Measurements from ENCODE around the gene SCRN1.
"Not testable (repeated sequence)": the region's sequence is repeated elsewhere in the genome, so short reads cannot be mapped to it uniquely, and the experiment has no call there.

Gene SCRN1

DNA sequence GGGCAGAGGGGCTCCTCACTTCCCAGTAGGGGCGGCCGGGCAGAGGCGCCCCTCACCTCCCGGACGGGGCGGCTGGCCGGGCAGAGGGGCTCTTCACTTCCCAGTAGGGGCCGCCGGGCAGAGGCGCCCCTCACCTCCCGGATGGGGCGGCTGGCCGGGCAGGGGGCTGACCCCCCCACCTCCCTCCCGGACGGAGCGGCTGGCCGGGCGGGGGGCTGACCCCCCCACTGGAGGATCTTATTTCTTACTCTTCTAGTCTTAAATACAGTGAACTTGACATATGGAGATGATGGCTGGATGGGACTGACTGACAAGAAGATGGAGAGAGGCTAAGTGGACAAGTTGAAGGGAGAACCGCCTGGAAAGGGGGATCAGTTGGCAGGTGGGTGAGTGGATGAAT is 28.0 kb downstream of the SCRN1 start:
- H3K27me3 Mint-ChIP-seq, H3K4me3 Mint-ChIP-seq, H3K4me1 Mint-ChIP-seq, H3K27ac Mint-ChIP-seq, H3K36me3 Mint-ChIP-seq, H3K9me3 Mint-ChIP-seq: not testable (repeated sequence)

DNA sequence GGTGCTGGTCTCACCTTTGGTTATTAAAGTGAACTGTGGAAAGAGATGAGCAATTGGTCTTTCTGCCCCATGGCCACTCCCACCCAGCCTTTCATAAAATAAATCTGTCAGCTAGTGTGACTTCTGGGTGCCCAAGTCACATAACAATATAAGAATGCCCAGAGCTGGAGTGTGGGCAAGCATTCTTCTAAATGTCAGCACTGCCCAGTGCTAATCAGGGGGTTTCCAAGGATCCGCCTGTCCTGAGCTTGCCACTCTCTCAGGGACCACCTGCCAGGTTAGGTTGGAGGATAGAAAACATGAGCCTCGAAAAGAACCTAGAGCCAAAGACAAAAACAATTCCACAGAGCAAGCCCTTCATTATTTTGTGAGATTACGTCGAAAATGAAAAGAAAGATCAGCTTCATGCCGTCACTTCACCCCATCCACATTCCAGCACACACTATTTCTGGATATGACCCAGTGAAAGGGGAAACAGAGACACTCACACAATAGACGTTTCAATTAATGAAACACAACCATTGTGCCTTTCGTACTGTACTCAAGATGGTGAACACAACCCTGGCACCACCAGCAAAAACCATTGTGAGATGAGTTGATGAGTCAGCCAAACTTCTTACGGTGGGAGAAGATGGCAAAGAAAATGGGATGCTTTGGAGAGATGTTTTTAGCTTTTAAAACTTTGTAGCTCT is 30.8 kb downstream of the SCRN1 start:
- Mint-ChIP-seq H3K36me3 (no peaks in the 10 kb centered on the region), H3K4me1 (peaks cover 9% of the 10 kb centered on the region), H3K27me3 (peaks cover 2% of the 10 kb centered on the region), H3K27ac (no peak overlapping the region), H3K4me3 (no peak overlapping the region), H3K9me3 (no peaks in the 10 kb centered on the region)

DNA sequence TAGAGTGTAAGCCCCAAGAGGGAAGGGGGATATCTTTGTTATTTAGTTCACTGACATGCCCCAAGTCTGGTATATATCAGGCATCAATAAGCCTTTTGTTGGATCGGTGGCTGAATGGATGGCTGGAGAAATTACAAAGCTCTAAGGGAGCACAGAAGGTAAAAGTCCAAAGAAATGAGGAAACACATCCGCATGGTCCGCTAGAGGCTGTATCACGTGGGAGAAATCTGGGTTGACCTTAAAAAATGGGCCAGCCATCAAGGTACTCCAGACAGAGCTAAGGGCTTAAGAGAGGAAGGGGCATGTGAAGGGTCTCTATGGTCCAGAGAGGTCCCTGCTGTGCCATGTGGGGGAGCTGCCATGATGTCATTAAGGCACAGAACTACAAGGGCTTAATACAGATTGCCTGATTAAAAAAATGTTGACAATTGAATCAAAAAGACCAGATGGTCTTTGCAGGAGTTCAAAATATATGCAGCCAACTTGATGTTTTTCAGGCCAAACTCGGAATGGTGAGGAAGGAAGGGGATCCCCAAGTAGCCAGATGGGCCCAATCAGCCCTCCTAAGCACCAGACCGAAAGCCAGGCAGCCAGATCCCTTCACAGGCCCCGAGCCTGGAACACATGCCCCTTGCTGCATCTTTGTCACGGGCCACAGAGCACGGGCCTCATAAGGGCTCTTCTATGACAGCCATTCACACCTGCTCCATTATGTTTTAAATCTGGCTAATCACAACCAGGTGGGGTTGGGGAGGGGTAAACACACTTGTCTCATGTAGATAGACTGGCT is 31.9 kb downstream of the SCRN1 start:
- no peaks in the 10 kb centered on the region for H3K9me3 Mint-ChIP-seq
- peaks cover 2% of the 10 kb centered on the region for H3K27me3 Mint-ChIP-seq
- no peaks in the 10 kb centered on the region for H3K36me3 Mint-ChIP-seq
- H3K4me3 Mint-ChIP-seq = no peak overlapping the region
- peaks cover 9% of the 10 kb centered on the region for H3K4me1 Mint-ChIP-seq
- no peak overlapping the region for H3K27ac Mint-ChIP-seq

GRCh38 chr7:29956487-29956836 is 33.1 kb downstream of the SCRN1 start:
- peaks cover 9% of the 10 kb centered on the region for H3K4me1 Mint-ChIP-seq
- H3K4me3 Mint-ChIP-seq = no peak overlapping the region
- H3K27ac Mint-ChIP-seq = no peak overlapping the region

DNA sequence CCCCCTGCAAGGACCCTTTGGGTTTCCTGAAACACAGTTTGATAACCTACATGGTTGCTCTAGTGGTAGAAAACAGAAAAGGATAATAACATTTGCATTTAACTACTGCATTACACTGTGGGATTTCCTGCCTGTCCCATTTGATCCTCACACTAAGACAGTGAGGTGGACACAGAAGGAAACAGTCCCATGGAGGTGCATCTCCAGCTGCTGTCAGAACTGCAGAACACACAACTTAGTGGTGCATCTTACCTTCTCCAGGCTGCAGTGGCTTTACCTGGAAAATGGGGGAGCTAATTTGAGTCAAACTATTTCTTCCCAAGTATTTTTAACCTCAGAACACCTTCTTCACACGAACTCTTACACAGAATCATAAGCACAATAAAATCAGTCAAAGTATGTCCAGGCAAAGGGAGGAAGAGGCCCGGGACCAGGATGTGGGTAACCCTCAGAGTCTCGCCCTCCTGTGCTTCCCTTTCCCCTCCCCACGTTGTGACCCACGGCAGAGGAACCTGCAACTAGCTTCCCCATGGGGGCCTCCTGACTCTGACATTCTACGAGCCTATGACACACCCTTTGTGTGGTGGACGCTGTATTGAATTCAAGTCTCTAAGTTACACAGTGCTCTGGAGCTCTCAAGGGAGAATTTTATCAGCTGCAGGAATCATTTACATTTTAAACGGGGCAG is 33.7 kb downstream of the SCRN1 start:
- H3K4me3 Mint-ChIP-seq = no peak overlapping the region
- no peaks in the 10 kb centered on the region for H3K36me3 Mint-ChIP-seq
- H3K27ac Mint-ChIP-seq = peak overlapping the region; percentile 19
- peaks cover 3% of the 10 kb centered on the region for H3K27me3 Mint-ChIP-seq
- no peaks in the 10 kb centered on the region for H3K9me3 Mint-ChIP-seq
- H3K4me1 Mint-ChIP-seq = peaks cover 9% of the 10 kb centered on the region

More at GRCh38 chr7:29956487-29956836, 33.1 kb downstream of the SCRN1 start:
- Mint-ChIP-seq H3K9me3 (no peaks in the 10 kb centered on the region), H3K36me3 (no peaks in the 10 kb centered on the region), H3K27me3 (peaks cover 2% of the 10 kb centered on the region)

GRCh38 chr7:29955075-29955792 is 34.4 kb downstream of the SCRN1 start:
- Mint-ChIP-seq H3K27ac (no peak overlapping the region), H3K36me3 (no peaks in the 10 kb centered on the region), H3K27me3 (peaks cover 3% of the 10 kb centered on the region), H3K4me1 (peaks cover 9% of the 10 kb centered on the region), H3K9me3 (no peaks in the 10 kb centered on the region), H3K4me3 (no peak overlapping the region)

- Mint-ChIP-seq H3K9me3 (no peaks in the 10 kb centered on the region), H3K4me1 (peaks cover 9% of the 10 kb centered on the region), H3K36me3 (no peaks in the 10 kb centered on the region), H3K4me3 (no peak overlapping the region), H3K27ac (no peak overlapping the region), H3K27me3 (peaks cover 1% of the 10 kb centered on the region)
Observed at GRCh38 chr7:29953726-29954347, 35.8 kb downstream of the SCRN1 start.

DNA sequence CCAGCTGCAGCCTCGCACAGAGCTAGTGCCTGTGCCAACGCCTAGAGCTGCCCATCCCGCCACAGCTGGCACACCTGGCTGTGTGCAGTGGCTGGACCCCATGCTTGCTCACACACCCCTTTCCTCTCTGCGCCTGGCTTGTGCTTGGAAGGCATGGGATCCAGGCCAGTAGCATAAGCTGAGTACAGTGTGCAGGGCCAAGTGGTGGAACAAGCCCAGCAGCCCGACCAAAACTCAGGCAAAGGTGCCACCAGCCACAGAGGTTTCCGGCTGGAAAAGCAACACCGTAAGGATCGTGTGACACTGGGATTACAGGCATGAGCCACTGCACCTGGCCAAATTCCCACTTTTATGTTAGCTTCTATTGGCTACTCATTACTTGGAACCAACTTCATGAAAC is 38.4 kb downstream of the SCRN1 start:
- H3K9me3 Mint-ChIP-seq = no peaks in the 10 kb centered on the region
- no peak overlapping the region for H3K27ac Mint-ChIP-seq
- H3K27me3 Mint-ChIP-seq = peaks cover 1% of the 10 kb centered on the region
- no peak overlapping the region for H3K4me3 Mint-ChIP-seq
- H3K4me1 Mint-ChIP-seq = peaks cover 6% of the 10 kb centered on the region
- H3K36me3 Mint-ChIP-seq = no peaks in the 10 kb centered on the region

- Mint-ChIP-seq H3K27me3 (peaks cover 1% of the 10 kb centered on the region), H3K9me3 (no peaks in the 10 kb centered on the region), H3K4me1 (no peaks in the 10 kb centered on the region), H3K4me3 (no peak overlapping the region), H3K27ac (no peak overlapping the region), H3K36me3 (no peaks in the 10 kb centered on the region)
Observed at GRCh38 chr7:29950480-29950879, 39.1 kb downstream of the SCRN1 start.

- no peaks in the 10 kb centered on the region for H3K9me3 Mint-ChIP-seq
- H3K4me3 Mint-ChIP-seq = no peak overlapping the region
- H3K36me3 Mint-ChIP-seq = no peaks in the 10 kb centered on the region
- no peaks in the 10 kb centered on the region for H3K4me1 Mint-ChIP-seq
- H3K27me3 Mint-ChIP-seq = peaks cover 4% of the 10 kb centered on the region
- H3K27ac Mint-ChIP-seq = no peak overlapping the region
Observed at GRCh38 chr7:29948587-29948986, 41.0 kb downstream of the SCRN1 start.

DNA sequence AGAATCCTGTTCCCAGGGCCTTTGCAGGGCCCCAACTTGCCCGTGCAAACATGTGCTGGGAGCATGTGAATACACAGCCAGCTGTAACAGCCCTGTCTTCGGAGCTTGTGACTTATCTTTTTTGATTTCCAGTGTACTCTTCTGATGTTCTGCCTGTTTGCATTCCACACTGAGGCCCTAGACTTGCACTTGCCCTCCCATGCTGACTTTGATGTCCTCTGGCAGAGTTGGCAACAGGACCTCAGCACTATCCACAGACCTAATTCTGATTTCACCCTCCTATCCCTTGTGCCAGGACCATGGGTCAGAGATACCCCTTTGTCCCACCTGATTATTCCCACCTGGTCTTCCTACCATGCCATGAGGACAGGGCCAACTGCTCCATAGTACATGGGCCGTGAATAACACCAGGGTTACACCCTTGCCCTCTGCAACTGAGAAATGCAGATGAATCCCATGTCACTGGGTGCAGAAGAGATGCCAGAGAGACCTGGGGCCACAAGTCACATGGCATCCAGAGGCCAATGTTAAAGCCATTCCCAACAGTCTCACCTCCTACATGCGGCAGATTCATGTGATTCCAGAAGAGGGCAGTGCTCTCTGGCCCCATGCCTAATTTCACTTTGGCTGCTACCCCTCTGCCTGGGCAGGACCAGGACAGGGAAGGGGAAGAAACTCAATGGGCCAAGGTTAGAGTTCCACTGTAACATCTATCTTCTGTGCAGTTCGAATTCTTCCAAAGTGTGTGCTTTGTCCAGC is 43.0 kb downstream of the SCRN1 start:
- H3K27me3 Mint-ChIP-seq = peaks cover 4% of the 10 kb centered on the region
- no peak overlapping the region for H3K4me3 Mint-ChIP-seq
- no peaks in the 10 kb centered on the region for H3K4me1 Mint-ChIP-seq
- H3K27ac Mint-ChIP-seq = no peak overlapping the region
- no peaks in the 10 kb centered on the region for H3K36me3 Mint-ChIP-seq
- no peaks in the 10 kb centered on the region for H3K9me3 Mint-ChIP-seq

- H3K36me3 Mint-ChIP-seq = no peaks in the 10 kb centered on the region
- H3K4me1 Mint-ChIP-seq = no peaks in the 10 kb centered on the region
- H3K9me3 Mint-ChIP-seq = no peaks in the 10 kb centered on the region
- peaks cover 3% of the 10 kb centered on the region for H3K27me3 Mint-ChIP-seq
- no peak overlapping the region for H3K4me3 Mint-ChIP-seq
- no peak overlapping the region for H3K27ac Mint-ChIP-seq
Observed at GRCh38 chr7:29945259-29945809, 44.3 kb downstream of the SCRN1 start.

DNA sequence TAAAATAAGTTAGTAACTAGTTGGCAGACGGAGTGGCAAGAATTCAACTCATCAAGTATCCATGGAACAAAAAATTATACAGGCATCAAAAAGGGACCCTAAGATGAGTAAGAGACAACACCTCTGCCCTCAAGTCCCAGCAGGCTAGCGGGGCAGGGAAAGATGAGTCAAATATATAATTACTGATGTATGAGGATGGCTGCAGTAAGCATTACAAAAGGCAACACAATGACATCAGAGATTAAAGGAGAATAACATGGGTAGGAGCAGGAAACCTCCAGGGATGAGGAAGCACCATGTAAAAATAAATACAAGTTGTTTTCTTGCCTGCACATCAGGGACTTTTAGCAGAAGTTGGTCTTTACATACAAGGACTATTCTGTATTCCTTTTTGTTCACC is 49.4 kb downstream of the SCRN1 start:
- Mint-ChIP-seq H3K4me3 (no peak overlapping the region), H3K36me3 (no peaks in the 10 kb centered on the region), H3K9me3 (no peaks in the 10 kb centered on the region), H3K27ac (no peak overlapping the region), H3K4me1 (no peaks in the 10 kb centered on the region), H3K27me3 (peaks cover 2% of the 10 kb centered on the region)

DNA sequence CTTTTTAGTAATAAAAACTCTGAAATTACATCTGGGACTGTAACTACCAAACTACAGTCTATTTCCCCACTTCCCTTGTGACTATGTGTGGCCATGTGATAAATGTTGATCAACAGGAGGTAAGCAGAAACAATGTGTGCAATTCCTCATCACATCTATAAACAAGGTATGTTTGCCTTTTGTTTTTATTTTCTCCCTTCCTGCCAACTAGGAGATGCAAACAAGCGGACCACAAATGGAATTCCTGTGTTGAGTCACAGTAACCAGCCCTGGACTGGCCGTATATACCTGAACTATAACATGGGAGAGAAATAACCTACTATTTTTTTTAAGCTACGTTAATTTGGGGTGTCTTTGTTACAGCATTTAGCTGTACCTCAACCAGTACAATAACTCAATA is 52.5 kb downstream of the SCRN1 start:
- no peaks in the 10 kb centered on the region for H3K27me3 Mint-ChIP-seq
- H3K27ac Mint-ChIP-seq = no peak overlapping the region
- no peak overlapping the region for H3K4me3 Mint-ChIP-seq
- H3K36me3 Mint-ChIP-seq = no peaks in the 10 kb centered on the region
- H3K9me3 Mint-ChIP-seq = no peaks in the 10 kb centered on the region
- H3K4me1 Mint-ChIP-seq = no peaks in the 10 kb centered on the region

Measured in activated naive CD4-positive, alpha-beta T cell treated with anti-CD3 and anti-CD28 coated beads, Interleukin-2, amount 50 U/mL, for 24 hours (primary cell).